GOT3 (cell line): ENCODE data around the gene HS6ST1.
A peak's percentile ranks its signal among the peaks of the same experiment; 100 is the strongest.
"Not testable (repeated sequence)": the region's sequence is repeated elsewhere in the genome, so short reads cannot be mapped to it uniquely, and the experiment has no call there.

Source experiments
- DNase-seq: peaks from one replicate; lab custom pipeline; 2025; ENCODE audit warnings: mixed read lengths; lab: John Stamatoyannopoulos, UW

Gene HS6ST1

GRCh38 chr2:128321784-128322714 lies 3.4 kb upstream of the HS6ST1 start:
- peak; percentile 26 for DNase-seq

GRCh38 chr2:128320906-128321771 lies 2.5 kb upstream of the HS6ST1 start:
- no peak for DNase-seq

- DNase-seq = no peak
Observed at GRCh38 chr2:128320192-128320905, 1.7 kb upstream of the HS6ST1 start.

GRCh38 chr2:128319631-128320191 lies 1.0 kb upstream of the HS6ST1 start:
- DNase-seq = no peak

GRCh38 chr2:128318245-128318644 lies 423 bp downstream of the HS6ST1 start:
- not testable (repeated sequence) for DNase-seq

GRCh38 chr2:128317899-128318225 lies 806 bp downstream of the HS6ST1 start:
- not testable (repeated sequence) for DNase-seq

GRCh38 chr2:128317181-128317898 lies 1.3 kb downstream of the HS6ST1 start:
- DNase-seq = no peak

GRCh38 chr2:128316777-128317180 lies 1.9 kb downstream of the HS6ST1 start:
- DNase-seq = no peak

GRCh38 chr2:128315829-128316776 lies 2.6 kb downstream of the HS6ST1 start:
- no peak for DNase-seq

- no peak for DNase-seq
Observed at GRCh38 chr2:128315122-128315828, 3.4 kb downstream of the HS6ST1 start.

- DNase-seq = no peak
Observed at GRCh38 chr2:128314348-128315121, 4.1 kb downstream of the HS6ST1 start.

- DNase-seq = no peak
Observed at GRCh38 chr2:128313931-128314347, 4.7 kb downstream of the HS6ST1 start.

GRCh38 chr2:128313091-128313836 lies 5.4 kb downstream of the HS6ST1 start:
- DNase-seq = no peak

- DNase-seq = no peak
Observed at GRCh38 chr2:128312411-128312810, 6.3 kb downstream of the HS6ST1 start.

GRCh38 chr2:128311755-128312341 lies 6.8 kb downstream of the HS6ST1 start:
- DNase-seq = no peak

- DNase-seq = no peak
Observed at GRCh38 chr2:128311216-128311754, 7.4 kb downstream of the HS6ST1 start.

GRCh38 chr2:128310761-128311160 lies 7.9 kb downstream of the HS6ST1 start:
- no peak for DNase-seq
